ENCODE measurements around the gene ATP5F1E.

Gene ATP5F1E

DNA sequence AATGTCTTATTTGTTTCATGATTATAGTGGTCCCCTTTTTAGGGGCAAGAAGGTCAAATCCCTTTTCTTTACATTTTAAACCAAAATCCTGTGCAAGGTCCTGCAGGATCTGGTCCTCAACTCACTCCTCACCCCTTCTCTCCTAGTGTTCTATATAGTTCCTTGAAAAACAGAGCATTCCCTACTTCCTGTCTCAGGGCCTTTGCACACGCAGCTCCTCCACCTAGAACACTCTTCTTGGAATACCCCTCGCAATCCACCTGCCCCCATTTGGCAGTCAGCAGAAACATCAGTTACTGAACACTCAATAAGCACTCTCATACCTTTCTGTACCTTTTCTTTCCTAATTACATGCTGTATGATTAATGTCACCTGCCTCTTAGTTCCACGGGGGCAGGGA, 3.2 kb upstream of the ATP5F1E start:
- Mint-ChIP-seq H3K27ac (no peak overlapping the region), H3K36me3 (peaks cover 35 to 41% of the 10 kb centered on the region in 2 donors), H3K9me3 (no peaks in the 10 kb centered on the region), H3K27me3 (no peaks in the 10 kb centered on the region), H3K4me1 (peaks cover 16 to 41% of the 10 kb centered on the region in 2 donors), H3K4me3 (no peak overlapping the region)
- DNase-seq (no peak), ATAC-seq (replicated peaks) (no peak)

DNA sequence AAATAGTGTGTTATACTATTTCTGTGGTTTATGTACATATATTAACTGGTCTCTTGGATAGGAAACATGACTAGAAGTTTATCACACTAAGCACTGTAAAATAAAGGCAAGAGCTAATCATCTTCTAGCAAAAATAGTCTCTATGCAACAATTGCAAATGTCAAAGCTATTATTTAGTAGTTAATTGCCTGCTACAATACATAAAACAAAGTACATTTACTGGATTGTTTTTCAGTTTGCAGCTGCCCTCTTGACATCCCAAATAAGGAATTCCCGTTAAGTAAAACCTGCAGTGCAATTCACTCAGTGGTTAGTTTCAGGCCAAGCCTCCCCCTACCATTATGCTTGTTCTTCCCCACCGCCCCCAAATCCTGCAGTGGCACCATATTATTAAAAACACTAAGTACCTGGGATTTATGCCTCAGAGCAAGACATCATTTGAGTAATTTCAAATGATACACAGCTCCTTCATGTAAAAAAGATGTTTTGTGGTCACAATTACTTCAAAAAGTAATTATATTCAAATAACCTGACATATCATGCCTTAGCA, 1.6 kb upstream of the ATP5F1E start:
- peaks cover 16 to 44% of the 10 kb centered on the region in 2 donors for H3K4me1 Mint-ChIP-seq
- H3K27me3 Mint-ChIP-seq, result no peaks in the 10 kb centered on the region
- no peaks in the 10 kb centered on the region for H3K9me3 Mint-ChIP-seq
- H3K4me3 Mint-ChIP-seq, result peak overlapping the region in 1 of 2 donors; percentile 15
- no peak overlapping the region for H3K27ac Mint-ChIP-seq
- peaks cover 32 to 44% of the 10 kb centered on the region in 2 donors for H3K36me3 Mint-ChIP-seq
- no peak for DNase-seq
- ATAC-seq (replicated peaks), result no peak

GRCh38 chr20:59033093-59033492, 958 bp upstream of the ATP5F1E start:
- H3K4me1 Mint-ChIP-seq, result peaks cover 17 to 46% of the 10 kb centered on the region in 2 donors
- no peaks in the 10 kb centered on the region for H3K27me3 Mint-ChIP-seq
- H3K9me3 Mint-ChIP-seq, result no peaks in the 10 kb centered on the region
- no peak for ATAC-seq (replicated peaks)
- H3K4me3 Mint-ChIP-seq, result peak overlapping the region; percentile 77 to 98
- H3K36me3 Mint-ChIP-seq, result peaks cover 35 to 49% of the 10 kb centered on the region in 2 donors
- DNase-seq, result no peak
- H3K27ac Mint-ChIP-seq, result no peak overlapping the region

GRCh38 chr20:59032713-59033059, 551 bp upstream of the ATP5F1E start:
- ATAC-seq (replicated peaks) (no peak), DNase-seq (no peak)
- H3K4me1 Mint-ChIP-seq, result peaks cover 17 to 47% of the 10 kb centered on the region in 2 donors
- no peaks in the 10 kb centered on the region for H3K9me3 Mint-ChIP-seq
- H3K27ac Mint-ChIP-seq, result peak overlapping the region; percentile 78
- peaks cover 37 to 52% of the 10 kb centered on the region in 2 donors for H3K36me3 Mint-ChIP-seq
- H3K27me3 Mint-ChIP-seq, result no peaks in the 10 kb centered on the region
- peak overlapping the region; percentile 77 to 98 for H3K4me3 Mint-ChIP-seq

- Mint-ChIP-seq H3K9me3 (no peaks in the 10 kb centered on the region), H3K27ac (peak overlapping the region; percentile 98), H3K36me3 (peaks cover 40 to 55% of the 10 kb centered on the region in 2 donors), H3K4me1 (peaks cover 20 to 58% of the 10 kb centered on the region in 2 donors), H3K4me3 (peak overlapping the region; percentile 95 to 98), H3K27me3 (no peaks in the 10 kb centered on the region)
- no peak for ATAC-seq (replicated peaks)
- no peak for DNase-seq
Observed at GRCh38 chr20:59031564-59032022, 542 bp downstream of the ATP5F1E start.

GRCh38 chr20:59030911-59031563, 1.1 kb downstream of the ATP5F1E start:
- H3K36me3 Mint-ChIP-seq, result peaks cover 40 to 58% of the 10 kb centered on the region in 2 donors
- H3K27ac Mint-ChIP-seq, result peak overlapping the region; percentile 98
- no peaks in the 10 kb centered on the region for H3K27me3 Mint-ChIP-seq
- ATAC-seq (replicated peaks), result no peak
- no peaks in the 10 kb centered on the region for H3K9me3 Mint-ChIP-seq
- peaks cover 20 to 61% of the 10 kb centered on the region in 2 donors for H3K4me1 Mint-ChIP-seq
- DNase-seq, result no peak
- peak overlapping the region; percentile 95 to 98 for H3K4me3 Mint-ChIP-seq

- Mint-ChIP-seq H3K27me3 (no peaks in the 10 kb centered on the region), H3K36me3 (peaks cover 44 to 66% of the 10 kb centered on the region in 2 donors), H3K9me3 (no peaks in the 10 kb centered on the region), H3K27ac (no peak overlapping the region), H3K4me1 (peaks cover 24 to 72% of the 10 kb centered on the region in 2 donors), H3K4me3 (no peak overlapping the region)
- ATAC-seq (replicated peaks) (no peak), DNase-seq (no peak)
Observed at GRCh38 chr20:59028812-59029211, 3.3 kb downstream of the ATP5F1E start.

- H3K36me3 Mint-ChIP-seq, result peaks cover 50 to 71% of the 10 kb centered on the region in 2 donors
- H3K27me3 Mint-ChIP-seq, result no peaks in the 10 kb centered on the region
- H3K4me3 Mint-ChIP-seq, result no peak overlapping the region
- no peaks in the 10 kb centered on the region for H3K9me3 Mint-ChIP-seq
- no peak for ATAC-seq (replicated peaks)
- peaks cover 27 to 70% of the 10 kb centered on the region in 2 donors for H3K4me1 Mint-ChIP-seq
- H3K27ac Mint-ChIP-seq, result no peak overlapping the region
- DNase-seq, result no peak
Observed at GRCh38 chr20:59027741-59028320, 4.3 kb downstream of the ATP5F1E start.

- no peak for ATAC-seq (replicated peaks)
- Mint-ChIP-seq H3K36me3 (peaks cover 52 to 78% of the 10 kb centered on the region in 2 donors), H3K27ac (peak overlapping the region; percentile 11), H3K27me3 (no peaks in the 10 kb centered on the region), H3K9me3 (no peaks in the 10 kb centered on the region), H3K4me3 (peak overlapping the region in 1 of 2 donors; percentile 28), H3K4me1 (peaks cover 28 to 70% of the 10 kb centered on the region in 2 donors)
- no peak for DNase-seq
Observed at GRCh38 chr20:59026904-59027740, 5.0 kb downstream of the ATP5F1E start.

DNA sequence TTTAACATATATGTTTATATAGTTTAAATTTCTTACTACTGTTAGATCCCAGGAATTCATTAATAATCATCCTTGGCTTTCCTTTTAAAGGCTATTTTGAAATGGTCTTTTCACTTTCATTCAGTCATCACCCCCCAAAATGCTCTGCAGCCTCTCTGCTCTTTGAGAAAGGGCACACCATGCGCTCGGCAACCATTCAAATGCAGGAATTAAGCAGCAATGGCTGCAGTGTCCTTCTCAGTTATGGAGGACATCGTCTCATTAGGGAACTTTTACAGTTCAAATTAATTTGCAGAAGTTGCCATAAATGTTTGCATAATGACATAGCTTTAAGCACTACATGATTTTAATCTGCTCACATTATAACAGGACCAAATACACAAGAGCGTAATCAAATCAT, 6.6 kb downstream of the ATP5F1E start:
- ATAC-seq (replicated peaks) (no peak), DNase-seq (no peak)
- Mint-ChIP-seq H3K4me3 (no peak overlapping the region), H3K36me3 (peaks cover 43 to 70% of the 10 kb centered on the region in 2 donors), H3K4me1 (peaks cover 27 to 59% of the 10 kb centered on the region in 2 donors), H3K27ac (peak overlapping the region; percentile 4), H3K27me3 (no peaks in the 10 kb centered on the region), H3K9me3 (no peaks in the 10 kb centered on the region)

- no peak overlapping the region for H3K27ac Mint-ChIP-seq
- no peaks in the 10 kb centered on the region for H3K9me3 Mint-ChIP-seq
- ATAC-seq (replicated peaks) (no peak), DNase-seq (no peak)
- H3K4me1 Mint-ChIP-seq, result peaks cover 24 to 55% of the 10 kb centered on the region in 2 donors
- H3K4me3 Mint-ChIP-seq, result no peak overlapping the region
- no peaks in the 10 kb centered on the region for H3K27me3 Mint-ChIP-seq
- H3K36me3 Mint-ChIP-seq, result peaks cover 40 to 67% of the 10 kb centered on the region in 2 donors
Observed at GRCh38 chr20:59025086-59025485, 7.0 kb downstream of the ATP5F1E start.

GRCh38 chr20:59024111-59024530, 8.0 kb downstream of the ATP5F1E start:
- DNase-seq, result no peak
- H3K27ac Mint-ChIP-seq, result no peak overlapping the region
- no peak for ATAC-seq (replicated peaks)

DNA sequence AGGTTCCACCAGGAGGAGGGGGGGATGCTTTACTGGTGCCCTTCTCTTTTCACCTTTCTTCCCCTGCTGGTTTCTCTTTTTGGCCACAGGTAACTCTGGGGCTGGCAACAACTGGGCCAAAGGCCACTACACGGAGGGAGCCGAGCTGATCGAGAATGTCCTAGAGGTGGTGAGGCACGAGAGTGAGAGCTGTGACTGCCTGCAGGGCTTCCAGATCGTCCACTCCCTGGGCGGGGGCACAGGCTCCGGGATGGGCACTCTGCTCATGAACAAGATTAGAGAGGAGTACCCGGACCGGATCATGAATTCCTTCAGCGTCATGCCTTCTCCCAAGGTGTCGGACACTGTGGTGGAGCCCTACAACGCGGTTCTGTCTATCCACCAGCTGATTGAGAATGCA, 8.5 kb downstream of the ATP5F1E start:
- H3K27me3 Mint-ChIP-seq, result no peaks in the 10 kb centered on the region
- H3K4me1 Mint-ChIP-seq, result peaks cover 21 to 43% of the 10 kb centered on the region in 2 donors
- H3K36me3 Mint-ChIP-seq, result peaks cover 43 to 62% of the 10 kb centered on the region in 2 donors
- no peaks in the 10 kb centered on the region for H3K9me3 Mint-ChIP-seq
- DNase-seq, result no peak
- ATAC-seq (replicated peaks), result no peak
- H3K27ac Mint-ChIP-seq, result no peak overlapping the region
- no peak overlapping the region for H3K4me3 Mint-ChIP-seq

More at GRCh38 chr20:59024111-59024530, 8.0 kb downstream of the ATP5F1E start:
- Mint-ChIP-seq H3K27me3 (no peaks in the 10 kb centered on the region), H3K4me3 (no peak overlapping the region), H3K36me3 (peaks cover 41 to 63% of the 10 kb centered on the region in 2 donors), H3K9me3 (no peaks in the 10 kb centered on the region), H3K4me1 (peaks cover 25 to 48% of the 10 kb centered on the region in 2 donors)

GRCh38 chr20:59022754-59023153, 9.4 kb downstream of the ATP5F1E start:
- peaks cover 22 to 45% of the 10 kb centered on the region in 2 donors for H3K4me1 Mint-ChIP-seq
- H3K4me3 Mint-ChIP-seq, result no peak overlapping the region
- no peak for DNase-seq
- H3K27me3 Mint-ChIP-seq, result no peaks in the 10 kb centered on the region
- H3K36me3 Mint-ChIP-seq, result peaks cover 41 to 62% of the 10 kb centered on the region in 2 donors
- peak overlapping the region; percentile 26 for H3K27ac Mint-ChIP-seq
- H3K9me3 Mint-ChIP-seq, result no peaks in the 10 kb centered on the region
- no peak for ATAC-seq (replicated peaks)

All from stimulated activated naive B cell treated with anti-CD40 and anti-IgM and Interleukin-4, amounts not matched to agents 10 μg/mL and 1 μg/mL and 100 μg/mL, for 72 hours (primary cell).